ENCODE data around the gene PPP1R13B. TPM values are rescaled to one million over a fixed set of nuclear protein-coding genes. Genes with fewer than 3 reads are reported as not detected.

PPP1R13B gene
- total and polyA plus RNA-seq, 5 donors = 50.1 to 158 (median 109) TPM

DNA sequence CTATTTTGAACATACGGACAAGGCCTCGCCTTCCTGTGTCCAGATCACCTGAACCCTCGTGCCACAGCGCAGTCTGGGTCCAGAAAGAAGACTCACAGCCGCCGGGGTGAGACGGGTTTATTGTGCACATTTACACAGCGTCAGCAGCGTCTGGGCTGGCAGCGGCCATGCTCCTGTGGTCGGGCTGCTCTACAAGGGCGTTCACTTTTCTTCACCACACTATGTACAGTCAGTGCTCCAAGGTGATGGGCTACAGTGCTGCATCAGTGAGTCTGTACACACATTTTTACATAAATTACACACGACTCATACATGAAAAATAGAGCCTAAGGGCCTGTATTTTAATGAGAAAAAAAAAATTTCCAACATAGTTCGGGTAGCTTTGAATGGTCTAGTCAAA lies 113.7 kb downstream of the PPP1R13B start:
- WGBS = 91% methylated on average over 14 of the region's 14 CpGs
- ATAC-seq (no peak), DNase-seq (no peak)
- H3K9me3 ChIP-seq (ENCODE audit: control insufficient read depth, low read length) = no peaks in the 10 kb centered on the region
- no peak overlapping the region for H3K4me3 ChIP-seq (ENCODE audit: low read length)
- H3K4me1 ChIP-seq (ENCODE audit: control insufficient read depth, insufficient read depth, low read length) = peaks cover 3% of the 10 kb centered on the region
- no peak overlapping the region for H3K27ac ChIP-seq (ENCODE audit: low read length)
- H3K27me3 ChIP-seq (ENCODE audit: control insufficient read depth, insufficient read depth) = no peaks in the 10 kb centered on the region
- intact Hi-C loops (cut with DNase I) = no loop called here

GRCh38 chr14:103732868-103733620 lies 114.3 kb downstream of the PPP1R13B start:
- WGBS = 80% methylated on average over 9 of the region's 9 CpGs
- DNase-seq = no peak
- intact Hi-C loops (cut with DNase I) = no loop called here
- Histone ChIP-seq H3K9me3 (ENCODE audit: control insufficient read depth, low read length) (no peaks in the 10 kb centered on the region), H3K4me1 (ENCODE audit: control insufficient read depth, insufficient read depth, low read length) (peaks cover 3% of the 10 kb centered on the region), H3K27ac (ENCODE audit: low read length) (no peak overlapping the region), H3K4me3 (ENCODE audit: low read length) (no peak overlapping the region), H3K27me3 (ENCODE audit: control insufficient read depth, insufficient read depth) (no peaks in the 10 kb centered on the region)
- ATAC-seq = no peak

DNA sequence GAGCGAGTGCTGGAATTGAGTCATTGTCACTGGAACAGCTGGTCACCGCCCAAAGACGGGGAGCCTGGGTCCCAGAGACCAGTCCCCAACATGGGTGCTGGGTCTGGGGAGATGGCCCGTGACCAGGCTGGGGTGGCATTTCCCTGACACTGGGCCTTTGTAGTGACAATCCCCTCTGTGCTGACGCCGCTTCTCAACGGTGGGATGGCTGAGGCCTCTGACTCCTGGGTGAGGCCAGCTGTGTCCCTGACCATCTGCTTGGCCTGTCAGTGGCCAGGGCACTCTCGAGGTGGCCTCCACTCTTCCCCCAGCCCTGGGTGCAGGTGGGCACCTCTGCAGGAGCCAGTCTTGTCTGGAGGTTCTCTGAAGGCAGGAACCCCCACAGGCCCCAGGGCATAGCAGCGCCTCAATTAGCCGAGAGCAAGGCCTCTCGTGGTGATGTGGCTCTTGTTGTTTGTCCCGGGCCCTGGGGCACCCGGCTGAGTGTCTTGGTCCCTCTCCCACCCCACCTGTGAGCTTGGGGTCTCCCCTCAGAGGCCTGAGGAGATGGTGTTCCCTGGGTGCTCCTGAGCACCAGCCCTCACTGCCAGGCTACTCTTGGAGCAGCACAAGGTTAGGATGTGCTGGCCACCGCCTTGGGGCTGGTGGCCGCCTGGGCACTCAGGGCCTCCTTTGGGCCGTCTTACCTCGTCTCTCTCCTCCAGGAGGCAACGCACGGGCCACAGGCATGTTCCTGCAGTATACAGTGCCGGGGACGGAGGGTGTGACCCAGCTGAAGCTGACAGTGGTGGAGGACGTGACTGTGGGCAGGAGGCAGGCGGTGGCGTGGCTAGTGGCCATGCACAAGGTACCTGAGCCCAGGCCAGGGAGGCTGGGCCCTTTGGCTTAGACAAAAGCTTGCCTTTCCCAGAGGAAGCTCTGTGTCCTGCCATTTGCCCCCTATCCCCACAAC lies 115.2 kb downstream of the PPP1R13B start:
- H3K4me3 ChIP-seq (ENCODE audit: low read length) = no peak overlapping the region
- H3K27me3 ChIP-seq (ENCODE audit: control insufficient read depth, insufficient read depth) = no peaks in the 10 kb centered on the region
- intact Hi-C loops (cut with DNase I) = no loop called here
- ATAC-seq (peak in 1 of 2 donors; percentile 1), DNase-seq (no peak)
- H3K4me1 ChIP-seq (ENCODE audit: control insufficient read depth, insufficient read depth, low read length) = peaks cover 3% of the 10 kb centered on the region
- no peaks in the 10 kb centered on the region for H3K9me3 ChIP-seq (ENCODE audit: control insufficient read depth, low read length)
- no peak overlapping the region for H3K27ac ChIP-seq (ENCODE audit: low read length)
- WGBS = 89% methylated on average over 24 of the region's 24 CpGs

- peaks cover 3% of the 10 kb centered on the region for H3K4me1 ChIP-seq (ENCODE audit: control insufficient read depth, insufficient read depth, low read length)
- ATAC-seq (no peak), DNase-seq (no peak)
- intact Hi-C loops (cut with DNase I) = no loop called here
- H3K27ac ChIP-seq (ENCODE audit: low read length) = no peak overlapping the region
- no peak overlapping the region for H3K4me3 ChIP-seq (ENCODE audit: low read length)
- no peaks in the 10 kb centered on the region for H3K27me3 ChIP-seq (ENCODE audit: control insufficient read depth, insufficient read depth)
- WGBS = 88% methylated on average over 15 of the region's 15 CpGs
- no peaks in the 10 kb centered on the region for H3K9me3 ChIP-seq (ENCODE audit: control insufficient read depth, low read length)
Observed at GRCh38 chr14:103731481-103731880, 115.9 kb downstream of the PPP1R13B start.

- Histone ChIP-seq H3K9me3 (ENCODE audit: control insufficient read depth, low read length) (no peaks in the 10 kb centered on the region), H3K4me3 (ENCODE audit: low read length) (no peak overlapping the region), H3K27ac (ENCODE audit: low read length) (no peak overlapping the region), H3K4me1 (ENCODE audit: control insufficient read depth, insufficient read depth, low read length) (no peaks in the 10 kb centered on the region), H3K27me3 (ENCODE audit: control insufficient read depth, insufficient read depth) (no peaks in the 10 kb centered on the region)
- intact Hi-C loops (cut with DNase I) = no loop called here
- DNase-seq (peak; percentile 51 to 83 (median 80)), ATAC-seq (peak; percentile 56 to 73)
- WGBS = 66% methylated on average over 15 of the region's 15 CpGs
Observed at GRCh38 chr14:103730490-103731035, 116.8 kb downstream of the PPP1R13B start.

DNA sequence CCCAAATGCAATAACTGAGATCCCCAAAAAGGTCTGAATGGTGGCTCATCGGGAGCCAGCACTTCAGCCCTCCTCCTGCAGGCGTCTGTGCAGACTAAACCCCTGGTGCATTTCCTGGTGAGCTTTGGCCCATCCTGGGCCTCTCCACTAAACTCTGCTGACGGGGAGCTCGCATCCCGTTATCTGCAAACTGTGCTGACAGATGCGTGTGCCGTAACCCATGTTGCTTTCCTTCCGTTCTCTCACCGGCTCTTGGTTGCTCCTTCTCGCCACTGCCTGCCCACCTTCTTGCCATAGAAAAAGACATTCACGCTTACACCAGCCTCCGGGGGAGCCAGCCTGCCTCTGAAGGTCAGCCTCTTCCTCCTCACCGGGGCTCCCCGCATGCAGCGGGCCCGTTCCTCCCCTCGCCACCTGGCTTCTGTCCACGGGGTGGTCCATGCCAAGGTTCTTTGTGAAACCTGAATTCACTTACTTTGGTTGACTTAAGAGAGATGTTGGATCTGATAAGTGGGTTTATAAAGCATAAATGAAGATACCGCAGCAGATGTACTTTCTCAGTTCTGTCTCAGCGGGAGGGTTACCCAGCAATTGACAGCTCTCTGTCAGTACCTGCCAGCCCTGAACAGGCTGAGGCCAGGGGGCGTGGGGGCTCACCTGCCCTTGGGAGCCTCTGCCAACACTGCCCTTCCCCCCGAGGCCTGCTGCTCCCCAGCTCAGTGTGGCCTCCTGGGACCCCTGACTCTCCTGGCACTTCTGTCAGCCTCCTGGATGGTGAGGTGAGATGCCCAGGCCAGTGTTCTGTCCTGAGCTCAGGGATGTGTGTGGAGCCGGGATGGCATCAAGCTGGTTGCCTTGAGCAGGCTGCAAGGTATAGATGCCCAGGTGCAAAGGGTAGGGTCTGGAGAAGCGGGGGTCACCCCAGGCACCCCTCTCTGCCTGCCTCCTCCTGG lies 117.6 kb downstream of the PPP1R13B start:
- 67% methylated on average over 24 of the region's 24 CpGs for WGBS
- Histone ChIP-seq H3K9me3 (ENCODE audit: control insufficient read depth, low read length) (no peaks in the 10 kb centered on the region), H3K27ac (ENCODE audit: low read length) (no peak overlapping the region), H3K4me1 (ENCODE audit: control insufficient read depth, insufficient read depth, low read length) (no peaks in the 10 kb centered on the region), H3K27me3 (ENCODE audit: control insufficient read depth, insufficient read depth) (no peaks in the 10 kb centered on the region), H3K4me3 (ENCODE audit: low read length) (no peak overlapping the region)
- intact Hi-C loops (cut with DNase I) = no loop called here
- DNase-seq (no peak), ATAC-seq (peak; percentile 0 to 12)

DNA sequence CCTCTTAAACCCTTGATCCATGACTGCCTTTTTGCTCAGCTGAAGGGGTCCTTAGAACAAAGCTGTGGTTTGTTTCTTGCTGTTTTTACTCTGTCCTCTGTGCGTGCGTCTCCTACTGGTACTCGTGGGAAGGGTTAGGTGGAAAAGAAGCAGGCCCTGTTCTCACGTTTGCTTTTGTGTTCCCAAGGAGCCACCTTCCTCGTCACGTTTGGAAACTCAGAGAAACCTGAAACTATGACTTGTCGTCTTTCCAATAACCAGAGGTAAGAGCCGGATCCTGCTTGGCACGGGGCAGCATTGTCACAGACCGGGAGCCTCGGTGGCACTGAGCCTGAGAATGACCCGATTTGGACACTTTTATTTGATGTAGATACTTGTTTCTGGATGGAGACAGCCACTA lies 118.7 kb downstream of the PPP1R13B start:
- DNase-seq (no peak), ATAC-seq (no peak)
- Histone ChIP-seq H3K27ac (ENCODE audit: low read length) (no peak overlapping the region), H3K9me3 (ENCODE audit: control insufficient read depth, low read length) (no peaks in the 10 kb centered on the region), H3K4me3 (ENCODE audit: low read length) (no peak overlapping the region), H3K4me1 (ENCODE audit: control insufficient read depth, insufficient read depth, low read length) (peaks cover 2% of the 10 kb centered on the region), H3K27me3 (ENCODE audit: control insufficient read depth, insufficient read depth) (no peaks in the 10 kb centered on the region)
- intact Hi-C loops (cut with DNase I) = no loop called here
- WGBS = 71% methylated on average over 12 of the region's 12 CpGs

DNA sequence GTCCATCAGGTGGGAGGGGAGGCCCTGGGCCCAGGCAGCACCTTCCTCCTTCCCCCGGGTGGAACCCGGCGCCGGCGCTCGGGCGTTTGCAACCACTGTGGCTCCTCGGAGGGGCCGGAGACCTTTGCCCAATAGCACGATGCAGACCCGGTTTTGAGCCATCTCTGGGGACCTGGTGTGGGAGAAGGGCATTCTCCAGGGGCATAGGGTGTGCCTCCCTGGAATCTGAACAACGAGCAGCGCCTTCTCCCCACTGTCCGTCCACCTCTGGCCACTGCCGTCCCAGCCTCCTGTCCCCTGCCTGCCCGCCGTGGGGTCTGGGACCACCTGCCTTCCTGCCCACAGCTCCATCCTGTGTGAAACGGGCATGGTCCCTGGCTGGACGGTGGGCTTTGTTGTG lies 119.2 kb downstream of the PPP1R13B start:
- DNase-seq (no peak), ATAC-seq (no peak)
- no peaks in the 10 kb centered on the region for H3K27me3 ChIP-seq (ENCODE audit: control insufficient read depth, insufficient read depth)
- H3K27ac ChIP-seq (ENCODE audit: low read length) = no peak overlapping the region
- no peaks in the 10 kb centered on the region for H3K9me3 ChIP-seq (ENCODE audit: control insufficient read depth, low read length)
- WGBS = 94% methylated on average over 19 of the region's 19 CpGs
- no peak overlapping the region for H3K4me3 ChIP-seq (ENCODE audit: low read length)
- H3K4me1 ChIP-seq (ENCODE audit: control insufficient read depth, insufficient read depth, low read length) = peaks cover 4% of the 10 kb centered on the region
- intact Hi-C loops (cut with DNase I) = no loop called here

- no peak for ATAC-seq
- peak in 2 of 3 donors; percentile 58 to 59 for DNase-seq
- WGBS = 82% methylated on average over 53 of the region's 53 CpGs
- Histone ChIP-seq H3K4me3 (ENCODE audit: low read length) (no peak overlapping the region), H3K27ac (ENCODE audit: low read length) (no peak overlapping the region), H3K9me3 (ENCODE audit: control insufficient read depth, low read length) (no peaks in the 10 kb centered on the region), H3K4me1 (ENCODE audit: control insufficient read depth, insufficient read depth, low read length) (peaks cover 8% of the 10 kb centered on the region), H3K27me3 (ENCODE audit: control insufficient read depth, insufficient read depth) (no peaks in the 10 kb centered on the region)
- intact Hi-C loops (cut with DNase I) = no loop called here
Observed at GRCh38 chr14:103727313-103727980, 119.9 kb downstream of the PPP1R13B start.

DNA sequence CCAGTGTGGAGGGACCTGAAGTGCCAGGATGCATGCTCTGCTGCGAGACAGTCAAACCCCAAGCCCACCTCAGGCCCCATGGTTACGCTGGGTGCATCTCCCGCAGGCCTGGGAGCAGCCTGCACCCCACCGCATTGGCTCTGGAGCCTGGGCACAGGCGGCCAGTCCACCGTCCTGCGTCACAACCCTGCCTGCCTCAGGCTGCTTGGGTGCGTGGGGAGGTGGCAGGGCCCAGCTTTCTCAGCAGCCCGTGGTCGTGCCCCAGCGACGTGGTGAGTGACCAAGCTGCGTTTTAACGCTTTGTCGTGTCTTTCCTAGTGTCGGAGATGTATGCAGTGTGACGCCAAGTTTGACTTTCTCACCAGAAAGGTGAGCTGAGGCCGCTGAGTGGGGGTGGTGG lies 120.9 kb downstream of the PPP1R13B start:
- DNase-seq = peak in 2 of 3 donors; percentile 23 to 42
- peaks cover 8% of the 10 kb centered on the region for H3K4me1 ChIP-seq (ENCODE audit: control insufficient read depth, insufficient read depth, low read length)
- WGBS = 92% methylated on average over 18 of the region's 18 CpGs
- H3K27ac ChIP-seq (ENCODE audit: low read length) = no peak overlapping the region
- intact Hi-C loops (cut with DNase I) = no loop called here
- no peaks in the 10 kb centered on the region for H3K27me3 ChIP-seq (ENCODE audit: control insufficient read depth, insufficient read depth)
- no peak for ATAC-seq
- H3K9me3 ChIP-seq (ENCODE audit: control insufficient read depth, low read length) = no peaks in the 10 kb centered on the region
- no peak overlapping the region for H3K4me3 ChIP-seq (ENCODE audit: low read length)

Measured in right cardiac atrium (tissue), 5 donors.